ENCODE data around the gene EDIL3. TPM values are rescaled to one million over a fixed set of nuclear protein-coding genes. Genes with fewer than 3 reads are reported as not detected.

EDIL3 gene
- total RNA-seq, 1 experiment from 2014 or later, result 0.07 TPM

- no TSS peak for BruUV-seq (replicated peaks)
- no peak for DNase-seq
- H3K4me1 Mint-ChIP-seq (ENCODE audit: low read depth, unreplicated experiment), result no peaks in the 10 kb centered on the region
- no peaks in the 10 kb centered on the region for H3K36me3 Mint-ChIP-seq (ENCODE audit: insufficient read depth, unreplicated experiment)
- no peak overlapping the region for H3K27ac Mint-ChIP-seq (ENCODE audit: unreplicated experiment)
- CTCF ChIA-PET, result no interaction called here
- no peaks in the 10 kb centered on the region for H3K27me3 Mint-ChIP-seq (ENCODE audit: unreplicated experiment)
- no peaks in the 10 kb centered on the region for H3K9me3 Mint-ChIP-seq (ENCODE audit: low read depth, unreplicated experiment)
- no peak for TF ChIP-seq CTCF (IDR thresholded peaks at IDR 0.05; ENCODE audit: unreplicated experiment)
- no peak overlapping the region for H3K4me3 Mint-ChIP-seq (ENCODE audit: low read depth, unreplicated experiment)
- intact Hi-C loops (cut with micrococcal nuclease; ENCODE audit: unreplicated experiment), result no loop called here
These were observed 493.4 kb downstream of the EDIL3 start for GRCh38 chr5:83891261-83891660.

Measured in Calu3 (cell line).